ENCODE data around the gene ZNF189. TPM values are rescaled to one million over a fixed set of nuclear protein-coding genes. Genes with fewer than 3 reads are reported as not detected.
A peak's percentile ranks its signal among the peaks of the same experiment; 100 is the strongest.

Gene ZNF189
- total RNA-seq, 2 donors from 2014 or later: 11.1 to 12.6 TPM

- no peak overlapping the region for H3K27ac Mint-ChIP-seq
- ATAC-seq (no peak), DNase-seq (ENCODE audit: low spot score) (no peak)
- no peaks in the 10 kb centered on the region for H3K36me3 Mint-ChIP-seq
- peaks cover 21 to 51% of the 10 kb centered on the region in 2 donors for H3K27me3 Mint-ChIP-seq
- no peaks in the 10 kb centered on the region for H3K9me3 Mint-ChIP-seq
- peaks cover 4% of the 10 kb centered on the region in 2 donors for H3K4me1 Mint-ChIP-seq (ENCODE audit: low read depth in 2 of 2)
- no peak overlapping the region for H3K4me3 Mint-ChIP-seq
Measured at GRCh38 chr9:101440714-101441230, 42.1 kb downstream of the ZNF189 start.

- Mint-ChIP-seq H3K9me3 (no peaks in the 10 kb centered on the region), H3K4me1 (ENCODE audit: low read depth in 2 of 2) (peaks cover 4% of the 10 kb centered on the region in 2 donors), H3K4me3 (no peak overlapping the region), H3K27me3 (peaks cover 27 to 49% of the 10 kb centered on the region in 2 donors), H3K27ac (no peak overlapping the region), H3K36me3 (no peaks in the 10 kb centered on the region)
- ATAC-seq (no peak), DNase-seq (ENCODE audit: low spot score) (no peak)
Measured at GRCh38 chr9:101442318-101442717, 43.7 kb downstream of the ZNF189 start.

DNA sequence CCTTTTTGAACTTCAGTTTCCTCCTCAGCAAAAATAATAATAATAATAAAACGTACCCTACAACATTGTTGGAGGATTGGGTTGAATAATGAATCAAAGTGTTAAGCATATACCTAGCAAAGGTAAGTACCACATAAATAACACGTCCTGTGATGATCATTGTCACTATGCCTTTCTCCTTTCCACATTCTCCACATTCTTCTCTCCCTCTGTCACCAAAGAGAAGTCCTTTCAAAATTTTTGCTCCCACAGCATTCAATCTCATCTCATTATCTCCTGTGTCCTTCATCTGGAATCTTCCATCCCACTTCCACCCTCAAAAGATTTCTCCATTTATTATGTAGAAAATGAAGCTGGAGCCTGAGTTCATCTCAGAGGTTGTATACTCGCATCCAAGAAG is 44.1 kb downstream of the ZNF189 start:
- ATAC-seq (no peak), DNase-seq (ENCODE audit: low spot score) (no peak)
- H3K36me3 Mint-ChIP-seq: no peaks in the 10 kb centered on the region
- peaks cover 4% of the 10 kb centered on the region in 2 donors for H3K4me1 Mint-ChIP-seq (ENCODE audit: low read depth in 2 of 2)
- no peak overlapping the region for H3K27ac Mint-ChIP-seq
- H3K4me3 Mint-ChIP-seq: no peak overlapping the region
- H3K27me3 Mint-ChIP-seq: peaks cover 27 to 49% of the 10 kb centered on the region in 2 donors
- no peaks in the 10 kb centered on the region for H3K9me3 Mint-ChIP-seq

GRCh38 chr9:101443364-101443771 is 44.7 kb downstream of the ZNF189 start:
- H3K9me3 Mint-ChIP-seq: no peaks in the 10 kb centered on the region
- peaks cover 27 to 51% of the 10 kb centered on the region in 2 donors for H3K27me3 Mint-ChIP-seq
- no peak for ATAC-seq
- H3K27ac Mint-ChIP-seq: no peak overlapping the region
- no peak overlapping the region for H3K4me3 Mint-ChIP-seq
- H3K36me3 Mint-ChIP-seq: no peaks in the 10 kb centered on the region
- H3K4me1 Mint-ChIP-seq (ENCODE audit: low read depth in 2 of 2): peaks cover 5% of the 10 kb centered on the region in 2 donors
- DNase-seq (ENCODE audit: low spot score): no peak

DNA sequence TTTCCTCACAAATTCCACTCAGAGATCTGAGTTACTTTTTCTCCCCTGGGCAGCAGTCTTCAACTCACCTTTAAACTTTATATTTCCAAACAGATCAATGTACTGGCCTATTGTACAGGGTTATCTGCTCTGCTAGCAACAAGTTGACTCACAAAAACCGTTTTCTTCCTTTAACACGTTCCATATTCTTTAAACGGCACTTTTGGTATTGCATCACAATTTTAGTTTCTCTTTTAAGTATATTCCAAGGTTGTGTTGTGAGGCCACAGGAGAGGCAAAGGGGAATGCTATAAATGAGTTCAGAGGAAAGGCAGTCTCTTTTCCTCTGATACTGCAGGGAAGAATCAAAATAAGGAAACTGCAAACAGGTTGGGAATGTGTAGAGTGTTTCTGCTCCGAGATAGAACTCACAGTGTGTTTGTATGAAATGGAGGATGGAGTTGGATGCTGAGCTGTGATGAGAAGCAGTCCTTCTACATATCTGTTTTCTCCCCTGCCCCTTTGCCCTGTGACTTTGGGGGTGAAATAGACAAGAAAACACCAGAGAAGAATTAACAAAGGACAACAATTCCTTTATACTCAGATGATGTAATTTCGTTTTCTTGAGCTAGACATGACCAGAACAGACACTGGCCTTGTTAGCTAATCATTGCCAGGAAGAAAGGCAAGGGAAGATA is 46.8 kb downstream of the ZNF189 start:
- Mint-ChIP-seq H3K27me3 (peaks cover 33 to 59% of the 10 kb centered on the region in 2 donors), H3K36me3 (no peaks in the 10 kb centered on the region), H3K4me1 (ENCODE audit: low read depth in 2 of 2) (peaks cover 10% of the 10 kb centered on the region in 2 donors), H3K4me3 (peak overlapping the region; percentile 9), H3K27ac (no peak overlapping the region), H3K9me3 (no peaks in the 10 kb centered on the region)
- ATAC-seq: no peak
- no peak for DNase-seq (ENCODE audit: low spot score)

DNA sequence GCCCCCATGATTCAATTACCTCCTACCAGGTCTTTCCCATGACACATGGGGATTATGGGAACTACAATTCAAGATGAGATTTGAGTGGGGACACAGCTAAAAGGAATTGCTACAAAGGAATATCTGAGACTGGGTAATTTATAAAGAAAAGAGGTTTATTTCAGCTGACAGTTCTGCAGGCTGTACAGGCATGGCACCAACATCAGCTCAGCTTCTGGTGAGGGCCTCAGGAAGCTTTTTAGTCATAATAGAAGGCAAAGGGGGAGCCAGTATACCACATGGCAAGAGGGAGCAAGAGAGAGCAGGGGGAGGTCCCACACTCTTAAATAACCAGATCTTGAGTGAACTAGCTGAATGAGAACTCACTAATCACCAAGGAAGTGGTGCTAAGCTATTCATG is 48.1 kb downstream of the ZNF189 start:
- H3K27me3 Mint-ChIP-seq: peaks cover 39 to 70% of the 10 kb centered on the region in 2 donors
- H3K9me3 Mint-ChIP-seq: peaks cover under 1% of the 10 kb centered on the region
- no peak for DNase-seq (ENCODE audit: low spot score)
- H3K36me3 Mint-ChIP-seq: no peaks in the 10 kb centered on the region
- no peak overlapping the region for H3K27ac Mint-ChIP-seq
- H3K4me3 Mint-ChIP-seq: no peak overlapping the region
- ATAC-seq: no peak
- peaks cover 10% of the 10 kb centered on the region in 2 donors for H3K4me1 Mint-ChIP-seq (ENCODE audit: low read depth in 2 of 2)

DNA sequence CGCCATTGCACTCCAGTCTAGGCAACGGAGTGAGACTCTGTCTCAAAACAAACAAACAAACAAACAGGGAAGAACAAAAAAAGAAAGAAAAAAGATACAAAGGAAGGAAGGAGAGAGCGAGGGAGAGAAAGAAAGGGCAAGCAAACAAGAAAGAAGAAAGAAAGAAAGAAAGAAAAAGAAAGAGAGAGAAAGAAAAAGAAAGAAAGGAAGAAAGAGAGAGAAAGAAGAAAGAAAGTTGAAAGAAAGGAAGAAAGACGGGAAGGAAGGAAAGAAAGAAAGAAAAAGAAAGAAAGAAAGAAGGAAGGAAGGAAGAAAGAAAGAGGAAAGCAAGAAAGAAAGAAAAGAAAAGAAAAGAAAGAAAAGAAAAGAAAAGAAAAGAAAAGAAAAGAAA is 50.0 kb downstream of the ZNF189 start:
- Mint-ChIP-seq H3K4me3 (peak overlapping the region; percentile 75), H3K4me1 (ENCODE audit: low read depth in 2 of 2) (peaks cover 10% of the 10 kb centered on the region in 2 donors), H3K9me3 (peaks cover 4% of the 10 kb centered on the region), H3K27me3 (peaks cover 46 to 76% of the 10 kb centered on the region in 2 donors), H3K27ac (no peak overlapping the region), H3K36me3 (no peaks in the 10 kb centered on the region)
- ATAC-seq (no peak), DNase-seq (ENCODE audit: low spot score) (no peak)

DNA sequence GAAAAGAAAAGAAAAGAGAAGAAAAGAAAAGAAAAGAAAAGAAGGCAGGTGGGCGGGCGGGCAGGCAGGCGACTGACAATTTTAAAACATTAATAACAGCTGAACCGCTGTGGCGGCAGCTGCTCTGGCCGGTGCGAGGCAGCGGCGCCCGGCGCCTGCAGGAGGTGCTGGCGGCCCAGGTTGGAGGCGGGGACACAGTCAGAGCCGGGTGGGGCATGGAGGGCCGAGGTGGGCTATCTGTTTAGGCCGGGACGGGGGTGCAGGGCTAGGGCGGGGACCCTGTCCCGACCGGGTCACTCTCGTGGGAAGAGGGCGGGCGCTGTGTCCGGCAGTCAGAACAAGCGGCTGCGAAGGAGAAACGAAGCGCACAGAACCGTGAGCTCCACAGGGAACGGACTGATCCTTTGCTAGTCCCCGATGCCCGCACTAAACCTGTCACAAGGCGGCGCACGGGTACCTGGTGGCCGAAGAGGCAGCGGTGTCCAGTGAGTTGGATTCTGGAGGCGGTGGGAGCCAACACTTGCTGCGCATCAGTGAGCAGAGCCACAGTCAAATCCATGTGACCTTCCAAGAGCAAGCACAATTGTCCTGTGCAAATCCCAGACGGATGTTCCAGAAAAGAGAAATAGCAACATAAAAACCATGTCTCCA is 50.5 kb downstream of the ZNF189 start:
- Mint-ChIP-seq H3K27me3 (peaks cover 46 to 78% of the 10 kb centered on the region in 2 donors), H3K4me1 (ENCODE audit: low read depth in 2 of 2) (peaks cover 10% of the 10 kb centered on the region in 2 donors), H3K4me3 (peak overlapping the region; percentile 75), H3K9me3 (peaks cover 4% of the 10 kb centered on the region), H3K27ac (no peak overlapping the region), H3K36me3 (no peaks in the 10 kb centered on the region)
- peak; percentile 80 to 84 for ATAC-seq
- no peak for DNase-seq (ENCODE audit: low spot score)

GRCh38 chr9:101450931-101451330 is 52.3 kb downstream of the ZNF189 start:
- H3K9me3 Mint-ChIP-seq: peaks cover 4% of the 10 kb centered on the region
- peaks cover 6% of the 10 kb centered on the region in 2 donors for H3K4me1 Mint-ChIP-seq (ENCODE audit: low read depth in 2 of 2)
- no peak overlapping the region for H3K4me3 Mint-ChIP-seq
- ATAC-seq (no peak), DNase-seq (ENCODE audit: low spot score) (no peak)
- H3K27ac Mint-ChIP-seq: no peak overlapping the region
- peaks cover 38 to 69% of the 10 kb centered on the region in 2 donors for H3K27me3 Mint-ChIP-seq
- no peaks in the 10 kb centered on the region for H3K36me3 Mint-ChIP-seq

DNA sequence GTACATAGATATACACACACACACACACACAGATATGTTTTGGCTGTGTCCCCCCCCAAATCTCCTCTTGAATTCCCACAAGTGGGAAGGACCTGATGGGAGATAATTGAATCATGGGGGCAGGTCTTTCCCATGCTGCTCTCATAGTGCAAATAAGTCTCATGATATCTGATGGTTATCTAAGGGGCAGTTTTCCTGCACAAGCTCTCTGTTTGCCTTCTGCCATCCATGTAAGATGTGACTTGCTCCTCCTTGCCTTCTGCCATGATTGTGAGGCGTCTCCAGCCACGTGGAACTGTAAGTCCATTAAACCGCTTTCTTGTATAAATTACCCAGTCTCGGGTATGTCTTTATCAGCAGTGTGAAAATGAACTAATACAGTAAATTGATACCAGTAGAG is 52.8 kb downstream of the ZNF189 start:
- ATAC-seq (no peak), DNase-seq (ENCODE audit: low spot score) (no peak)
- Mint-ChIP-seq H3K27ac (no peak overlapping the region), H3K27me3 (peaks cover 35 to 63% of the 10 kb centered on the region in 2 donors), H3K4me3 (no peak overlapping the region), H3K36me3 (no peaks in the 10 kb centered on the region), H3K9me3 (peaks cover 4% of the 10 kb centered on the region), H3K4me1 (ENCODE audit: low read depth in 2 of 2) (peaks cover 6% of the 10 kb centered on the region in 2 donors)

- Mint-ChIP-seq H3K4me3 (no peak overlapping the region), H3K9me3 (peaks cover 4% of the 10 kb centered on the region), H3K27ac (no peak overlapping the region), H3K27me3 (peaks cover 24 to 49% of the 10 kb centered on the region in 2 donors), H3K36me3 (no peaks in the 10 kb centered on the region), H3K4me1 (ENCODE audit: low read depth in 2 of 2) (no peaks in the 10 kb centered on the region)
- DNase-seq (ENCODE audit: low spot score) (no peak), ATAC-seq (no peak)
Measured at GRCh38 chr9:101453776-101454570, 55.3 kb downstream of the ZNF189 start.

DNA sequence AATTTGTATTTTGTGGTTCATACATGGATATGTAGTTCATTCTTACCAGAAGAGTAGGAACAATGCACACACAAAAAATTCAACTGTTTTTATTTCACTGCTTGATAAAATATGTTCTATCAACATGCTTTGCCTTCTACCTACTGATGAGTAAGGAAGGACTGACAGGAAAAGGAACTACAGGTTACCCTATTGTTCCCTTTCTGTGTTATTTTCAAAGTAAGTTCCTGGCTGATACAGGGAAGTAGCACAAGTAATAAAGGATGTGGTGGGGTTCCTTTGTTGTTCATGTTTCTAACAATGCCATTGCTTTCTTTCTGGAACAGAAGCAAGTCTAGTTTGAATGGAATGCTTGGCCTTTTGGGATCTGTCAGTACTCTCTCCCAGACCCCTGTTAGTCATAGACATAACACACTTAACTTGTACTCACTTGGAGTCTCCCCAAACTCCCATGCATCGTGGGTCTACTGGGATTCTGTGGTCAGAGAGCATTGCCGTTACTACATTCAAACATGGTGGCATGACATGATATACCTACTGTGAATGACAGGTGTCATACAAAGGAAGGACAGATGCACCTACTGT is 57.1 kb downstream of the ZNF189 start:
- Mint-ChIP-seq H3K27me3 (peaks cover 21 to 34% of the 10 kb centered on the region in 2 donors), H3K9me3 (peaks cover 4% of the 10 kb centered on the region), H3K36me3 (no peaks in the 10 kb centered on the region), H3K4me1 (ENCODE audit: low read depth in 2 of 2) (no peaks in the 10 kb centered on the region), H3K4me3 (no peak overlapping the region), H3K27ac (no peak overlapping the region)
- ATAC-seq: no peak
- no peak for DNase-seq (ENCODE audit: low spot score)

DNA sequence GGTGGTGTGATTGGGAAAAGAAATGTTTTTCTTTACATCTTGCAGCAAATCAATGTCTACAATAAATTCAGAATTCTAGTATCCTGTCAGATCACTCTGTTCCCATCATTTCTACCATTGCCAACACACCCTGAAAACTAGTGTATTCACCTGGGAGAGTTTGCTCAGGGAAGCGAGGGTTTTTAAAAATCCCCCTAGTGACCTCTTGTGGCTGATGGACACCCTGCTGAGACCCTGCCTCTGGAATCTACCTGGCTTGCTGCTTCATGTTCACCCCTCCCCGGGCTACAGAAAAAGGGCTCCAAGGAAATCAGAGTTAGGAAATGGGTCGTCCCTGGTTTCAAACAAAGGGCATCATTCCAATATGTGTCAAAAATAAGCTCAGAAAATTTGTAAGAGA is 58.4 kb downstream of the ZNF189 start:
- Mint-ChIP-seq H3K36me3 (no peaks in the 10 kb centered on the region), H3K27me3 (peaks cover 17 to 21% of the 10 kb centered on the region in 2 donors), H3K27ac (no peak overlapping the region), H3K4me3 (no peak overlapping the region), H3K4me1 (ENCODE audit: low read depth in 2 of 2) (no peaks in the 10 kb centered on the region), H3K9me3 (peaks cover under 1% of the 10 kb centered on the region)
- DNase-seq (ENCODE audit: low spot score): no peak
- ATAC-seq: no peak
